Fibroblast of skin of scalp (primary cell): ENCODE results near the gene JAKMIP3.
"Not testable (repeated sequence)": the region's sequence is repeated elsewhere in the genome, so short reads cannot be mapped to it uniquely, and the experiment has no call there.

Experiments used
- DNase-seq: peaks from one replicate; pipeline ENCODE4 v3.0.0-alpha.2; 2013

Gene JAKMIP3

GRCh38 chr10:132064771-132065437 is 842 bp upstream of the JAKMIP3 start:
- no peak for DNase-seq

DNA sequence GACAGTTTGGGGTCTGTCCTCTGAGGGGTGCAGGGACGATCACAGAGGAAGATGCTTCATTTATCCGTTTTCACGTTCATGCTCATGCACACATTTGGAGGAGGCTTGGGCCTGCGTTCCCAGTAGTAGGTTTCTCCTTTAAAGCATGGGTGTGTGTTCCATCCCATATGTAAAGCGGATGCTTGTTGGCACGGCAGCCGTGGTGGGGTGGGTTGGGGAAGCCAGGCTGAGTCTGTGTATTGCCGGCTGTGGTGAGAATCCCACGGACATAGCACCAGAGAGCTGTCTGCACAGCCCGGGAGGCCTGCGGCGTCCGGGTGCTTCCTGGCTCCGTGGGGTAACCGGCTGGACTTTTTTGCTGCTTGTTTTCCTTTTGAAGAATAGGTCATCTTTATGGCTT is 440 bp downstream of the JAKMIP3 start:
- peak; percentile 21 for DNase-seq

DNA sequence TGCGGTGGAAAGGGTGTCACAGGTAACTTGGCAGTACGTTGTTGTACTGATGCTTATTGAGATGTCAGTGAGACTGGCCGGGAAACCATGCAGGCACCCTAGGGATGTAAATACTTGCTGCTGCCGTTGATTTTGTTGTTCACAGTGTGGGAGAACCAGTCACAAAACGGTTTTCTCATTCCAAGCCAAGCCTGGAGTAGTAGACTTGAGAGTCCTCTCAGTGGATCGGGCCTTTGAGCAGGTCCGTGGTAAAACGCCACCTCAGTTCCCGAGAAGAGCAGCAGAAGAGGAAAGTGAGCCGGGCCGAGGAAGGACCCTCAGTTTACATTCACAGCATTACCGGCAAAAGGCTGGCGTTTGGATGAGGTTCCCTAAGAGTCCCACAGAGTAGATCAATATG is 1.1 kb downstream of the JAKMIP3 start:
- no peak for DNase-seq

DNA sequence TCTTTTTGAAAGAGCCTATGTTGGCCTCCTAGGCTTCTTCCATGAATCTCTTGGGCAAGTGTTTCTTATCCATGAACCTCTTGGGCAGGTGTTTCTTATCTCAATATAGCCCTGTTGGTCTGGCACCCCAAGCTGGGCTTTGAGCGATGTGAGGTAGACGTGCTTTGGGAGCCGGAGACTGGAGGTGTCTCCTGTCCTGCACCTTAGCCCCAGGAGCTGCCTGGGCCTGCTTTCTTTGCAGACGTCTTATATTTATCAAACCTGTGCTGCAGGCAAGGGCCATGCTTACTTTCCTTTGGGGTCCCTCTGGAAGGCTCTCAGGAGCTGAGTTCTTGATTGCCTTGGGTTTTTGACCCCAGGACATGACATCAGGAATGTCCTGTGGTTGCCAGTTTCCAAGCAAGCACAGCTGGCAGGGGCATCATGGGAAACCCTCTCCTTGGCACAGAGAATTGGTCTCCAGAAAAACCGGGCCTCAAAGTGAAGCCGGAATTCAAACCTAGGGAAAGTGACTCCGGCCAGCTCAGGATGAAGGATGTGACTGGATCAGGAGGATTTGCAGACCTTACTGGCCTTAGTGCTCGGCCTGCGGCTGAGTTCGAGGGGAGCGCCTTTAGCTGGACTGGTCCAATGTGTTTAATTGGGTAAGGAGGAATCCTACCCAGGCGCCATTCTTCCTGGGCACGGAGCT is 2.8 kb downstream of the JAKMIP3 start:
- no peak for DNase-seq

- no peak for DNase-seq
These were observed 3.5 kb downstream of the JAKMIP3 start for GRCh38 chr10:132069122-132069848.

GRCh38 chr10:132069849-132070182 is 4.1 kb downstream of the JAKMIP3 start:
- no peak for DNase-seq

GRCh38 chr10:132070724-132071123 is 5.0 kb downstream of the JAKMIP3 start:
- DNase-seq, result no peak

DNA sequence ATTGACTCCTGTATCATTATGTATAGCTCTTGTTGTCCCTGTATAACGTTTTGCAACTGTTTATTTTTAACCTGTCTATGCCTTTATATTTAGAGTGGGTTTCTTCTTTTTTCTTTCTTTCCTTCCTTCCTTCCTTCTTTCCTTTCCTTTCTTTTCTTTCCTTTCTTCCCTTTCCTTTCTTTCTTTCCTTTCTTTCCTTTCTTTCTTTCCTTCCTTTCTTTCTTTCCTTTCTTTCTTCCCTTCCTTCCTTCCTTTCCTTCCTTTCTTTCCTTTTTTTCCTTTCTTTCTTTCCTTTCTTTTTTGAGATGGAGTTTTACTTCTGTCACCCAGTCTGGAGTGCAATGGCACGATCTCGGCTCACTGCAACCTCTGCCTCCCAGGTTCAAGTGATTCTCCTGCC is 5.9 kb downstream of the JAKMIP3 start:
- DNase-seq, result no peak

GRCh38 chr10:132075909-132076577 is 10.3 kb downstream of the JAKMIP3 start:
- DNase-seq, result no peak

DNA sequence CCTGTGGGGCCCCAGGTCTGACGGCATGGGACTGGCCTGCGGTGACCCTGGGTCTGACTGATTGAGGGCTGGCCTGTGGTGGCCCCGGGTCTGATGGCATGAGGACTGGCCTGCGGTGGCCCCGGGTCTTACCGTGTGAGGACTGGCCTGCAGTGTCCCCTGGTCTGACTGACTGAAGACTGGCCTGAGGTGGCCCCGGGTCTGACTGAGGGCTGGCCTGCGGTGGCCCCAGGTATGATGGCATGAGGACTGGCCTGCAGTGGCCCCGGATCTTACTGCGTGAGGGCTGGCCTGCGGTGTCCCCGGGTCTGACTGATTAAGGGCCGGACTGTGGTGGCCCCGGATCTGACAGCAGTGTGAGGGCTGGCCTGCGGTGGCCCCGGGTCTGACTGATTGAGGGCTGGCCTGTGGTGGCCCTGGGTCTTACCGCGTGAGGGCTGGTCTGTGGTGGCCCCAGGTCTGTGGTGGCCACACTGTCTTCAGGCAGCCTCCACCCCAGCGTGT is 10.9 kb downstream of the JAKMIP3 start:
- DNase-seq, result no peak

DNA sequence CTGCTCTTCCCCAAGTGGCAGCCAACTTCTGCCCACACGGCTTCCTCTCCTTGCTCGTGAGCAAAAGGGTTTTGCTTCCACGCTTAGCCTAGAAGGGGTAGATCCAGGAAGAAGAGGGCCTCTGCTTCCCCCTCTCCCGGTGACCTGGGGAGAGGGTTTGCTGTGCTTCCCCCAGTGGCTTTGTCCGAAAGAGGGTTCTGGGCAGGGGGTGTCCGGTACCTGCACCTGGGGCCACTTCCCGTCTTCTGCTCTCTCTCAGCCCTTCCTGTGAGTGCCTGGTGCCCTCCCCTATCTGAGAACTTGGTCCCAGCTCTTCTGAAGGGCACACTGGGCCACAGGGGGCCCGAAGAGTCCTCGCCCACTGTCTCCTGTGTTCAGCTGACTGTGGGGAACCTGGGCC is 11.3 kb downstream of the JAKMIP3 start:
- DNase-seq, result no peak

DNA sequence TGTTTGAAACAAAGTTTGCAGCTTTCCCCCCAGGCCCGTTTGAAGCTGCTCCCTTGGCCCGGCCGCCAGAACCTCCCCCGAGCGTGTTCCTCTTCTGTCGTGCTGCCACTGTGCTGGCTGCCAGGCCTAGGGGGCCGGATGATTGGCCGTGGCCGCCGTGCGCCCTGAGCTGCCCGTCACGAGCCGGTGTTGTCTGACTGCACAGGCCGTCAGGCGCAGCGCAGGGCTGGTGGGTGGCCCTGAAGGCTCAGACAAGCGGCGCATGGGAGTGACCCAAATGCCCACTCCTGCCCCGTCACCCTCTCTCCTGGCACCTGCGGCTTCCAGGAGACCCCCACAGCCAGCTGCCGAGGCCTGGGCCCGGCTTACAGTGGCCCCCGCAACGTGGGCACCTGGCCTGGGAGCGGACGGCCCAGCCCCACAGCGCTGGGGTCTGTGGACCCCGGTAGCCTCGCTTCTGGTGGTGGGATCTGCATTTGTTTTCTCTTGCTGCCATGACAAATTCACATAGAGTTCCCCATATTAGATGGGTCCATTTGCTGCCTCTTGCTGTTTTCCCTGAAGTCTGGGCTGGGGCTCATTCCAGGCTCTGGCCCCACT is 13.1 kb downstream of the JAKMIP3 start:
- DNase-seq, result no peak

GRCh38 chr10:132084384-132084783 is 18.6 kb downstream of the JAKMIP3 start:
- DNase-seq, result not testable (repeated sequence)

DNA sequence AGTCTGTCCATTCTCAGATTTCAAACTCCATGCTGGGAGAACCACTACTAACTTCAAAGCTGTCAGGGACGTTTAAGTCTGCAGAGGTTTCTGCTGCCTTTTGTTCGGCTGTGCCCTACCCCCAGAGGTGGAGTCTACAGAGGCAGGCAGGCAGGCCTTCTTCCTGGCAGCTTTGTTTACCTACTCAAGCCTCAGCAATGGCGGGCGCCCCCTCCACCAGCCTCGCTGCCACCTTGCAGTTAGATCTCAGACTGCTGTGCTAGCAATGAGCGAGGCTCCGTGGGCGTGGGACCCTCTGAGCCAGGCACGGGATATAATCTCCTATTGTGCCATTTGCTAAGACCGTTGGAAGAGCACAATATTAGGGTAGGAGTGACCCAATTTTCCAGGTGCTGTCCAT is 27.5 kb downstream of the JAKMIP3 start:
- DNase-seq, result not testable (repeated sequence)

DNA sequence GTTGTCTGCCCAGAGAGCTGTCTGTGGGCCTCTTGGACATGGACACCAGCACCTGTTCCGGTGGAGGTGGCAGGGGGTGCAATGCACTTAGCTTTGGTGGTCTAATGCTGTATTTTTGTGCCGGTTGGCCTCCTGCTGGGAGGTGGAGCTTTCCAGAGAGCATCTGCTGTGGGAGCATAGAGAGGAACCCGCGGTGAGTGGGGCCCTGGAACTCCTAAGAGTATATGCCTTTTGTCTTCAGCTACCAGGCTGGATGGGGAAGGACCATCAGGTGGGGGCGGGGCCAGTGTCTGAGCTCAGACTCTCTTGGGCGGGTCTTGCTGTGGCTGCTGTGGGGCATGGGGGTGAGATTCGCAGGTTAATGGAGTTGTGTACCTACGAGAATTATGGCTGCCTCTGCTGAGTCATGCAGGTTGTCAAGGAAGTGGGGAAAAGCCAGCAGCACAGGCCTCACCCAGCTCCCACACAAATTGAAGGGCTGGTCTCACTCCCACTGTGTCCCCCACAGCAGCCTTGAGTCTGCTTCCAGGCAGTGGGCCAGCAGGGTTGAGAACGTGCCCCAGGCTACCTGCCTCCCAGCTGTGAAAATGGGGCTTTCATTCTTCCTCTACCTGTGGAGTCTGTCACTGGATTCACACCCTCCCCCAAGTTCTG is 29.0 kb downstream of the JAKMIP3 start:
- DNase-seq, result no peak

GRCh38 chr10:132095403-132096113 is 29.8 kb downstream of the JAKMIP3 start:
- no peak for DNase-seq

- DNase-seq, result no peak
These were observed 30.5 kb downstream of the JAKMIP3 start for GRCh38 chr10:132096223-132096622.

GRCh38 chr10:132096863-132097478 is 31.2 kb downstream of the JAKMIP3 start:
- no peak for DNase-seq

GRCh38 chr10:132097609-132098377 is 32.0 kb downstream of the JAKMIP3 start:
- no peak for DNase-seq
